HG02610 (cell line): ENCODE data around the gene PKIB.

Experiments
- ATAC-seq: cut with Tn5 transposase; IDR thresholded peaks from one replicate; pipeline ENCODE4 v1.9.1; 2021; ENCODE audit warnings: mild to moderate bottlenecking, moderate library complexity; ENCODE audit not compliant: unreplicated experiment

Gene PKIB

GRCh38 chr6:122702841-122703240 lies 92.6 kb downstream of the PKIB start:
- ATAC-seq, result no peak

GRCh38 chr6:122704066-122704465 lies 93.9 kb downstream of the PKIB start:
- ATAC-seq, result no peak

- ATAC-seq, result peak; percentile 79
Measured at GRCh38 chr6:122709922-122710512, 99.8 kb downstream of the PKIB start.

- no peak for ATAC-seq
Measured at GRCh38 chr6:122710908-122711635, 100.9 kb downstream of the PKIB start.

GRCh38 chr6:122712093-122712447 lies 101.9 kb downstream of the PKIB start:
- ATAC-seq, result no peak

- no peak for ATAC-seq
Measured at GRCh38 chr6:122712448-122713137, 102.4 kb downstream of the PKIB start.

GRCh38 chr6:122713138-122713537 lies 102.9 kb downstream of the PKIB start:
- no peak for ATAC-seq

GRCh38 chr6:122714059-122714458 lies 103.9 kb downstream of the PKIB start:
- ATAC-seq, result no peak

- no peak for ATAC-seq
Measured at GRCh38 chr6:122715725-122716124, 105.5 kb downstream of the PKIB start.

GRCh38 chr6:122717350-122717749 lies 107.1 kb downstream of the PKIB start:
- no peak for ATAC-seq

GRCh38 chr6:122718616-122719015 lies 108.4 kb downstream of the PKIB start:
- ATAC-seq, result no peak

- no peak for ATAC-seq
Measured at GRCh38 chr6:122719176-122719575, 109.0 kb downstream of the PKIB start.

GRCh38 chr6:122722746-122723145 lies 112.5 kb downstream of the PKIB start:
- no peak for ATAC-seq

- no peak for ATAC-seq
Measured at GRCh38 chr6:122726649-122727048, 116.4 kb downstream of the PKIB start.

- ATAC-seq, result no peak
Measured at GRCh38 chr6:122727244-122727643, 117.0 kb downstream of the PKIB start.

- no peak for ATAC-seq
Measured at GRCh38 chr6:122730334-122730733, 120.1 kb downstream of the PKIB start.

GRCh38 chr6:122730775-122731386 lies 120.7 kb downstream of the PKIB start:
- no peak for ATAC-seq

GRCh38 chr6:122733259-122733658 lies 123.1 kb downstream of the PKIB start:
- ATAC-seq, result no peak

GRCh38 chr6:122734529-122735395 lies 124.6 kb downstream of the PKIB start:
- ATAC-seq, result no peak

GRCh38 chr6:122735582-122735981 lies 125.4 kb downstream of the PKIB start:
- ATAC-seq, result no peak

GRCh38 chr6:122736163-122736562 lies 126.0 kb downstream of the PKIB start:
- ATAC-seq, result no peak
